ENCODE measurements around the gene SETD4. TPM values are rescaled to one million over a fixed set of nuclear protein-coding genes. Genes with fewer than 3 reads are reported as not detected.
A peak's percentile ranks its signal among the peaks of the same experiment; 100 is the strongest.

SETD4 gene
- total RNA-seq, 6 experiments from 2014 or later: 5.0 to 10.4 (median 7.3) TPM

DNA sequence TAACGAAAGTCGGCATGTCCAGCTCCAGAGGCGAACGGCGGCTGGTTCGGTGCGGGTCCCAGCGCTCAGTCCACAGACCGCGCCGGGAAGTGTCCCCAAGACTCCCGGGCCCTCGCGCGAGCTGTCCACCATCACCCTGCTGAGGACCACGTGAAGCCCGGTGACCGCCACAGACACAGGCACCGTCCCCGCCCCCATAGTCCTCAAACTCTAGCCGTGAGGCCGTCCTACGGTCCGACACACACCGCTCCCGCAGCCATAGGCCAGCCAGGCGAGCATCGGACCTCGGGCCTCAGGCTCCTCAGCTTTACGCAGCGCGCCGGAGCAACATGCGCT lies 535 bp downstream of the SETD4 start:
- 0% methylated on average over 3 of the region's 34 CpGs for WGBS (ENCODE audit: insufficient coverage, low coverage, low lambda C conversion rate, missing lambda C conversion rate)
- Histone ChIP-seq H3K4me1 (peaks cover 0 to 23% (median 3%) of the 10 kb centered on the region in 4 donors), H3K36me3 (peaks cover 0 to 35% (median 19%) of the 10 kb centered on the region in 4 donors), H3K27me3 (no peaks in the 10 kb centered on the region), H3K9me3 (no peaks in the 10 kb centered on the region), H3K27ac (peak overlapping the region; percentile 85 to 87 (median 86)), H3K4me3 (peak overlapping the region; percentile 51 to 96 (median 88))
- peak; percentile 48 to 60 (median 56) for ATAC-seq
- intact Hi-C loops (cut with DNase I): no loop called here
- DNase-seq: peak; percentile 52 to 71 (median 61)
- TF ChIP-seq, protein P1, sequence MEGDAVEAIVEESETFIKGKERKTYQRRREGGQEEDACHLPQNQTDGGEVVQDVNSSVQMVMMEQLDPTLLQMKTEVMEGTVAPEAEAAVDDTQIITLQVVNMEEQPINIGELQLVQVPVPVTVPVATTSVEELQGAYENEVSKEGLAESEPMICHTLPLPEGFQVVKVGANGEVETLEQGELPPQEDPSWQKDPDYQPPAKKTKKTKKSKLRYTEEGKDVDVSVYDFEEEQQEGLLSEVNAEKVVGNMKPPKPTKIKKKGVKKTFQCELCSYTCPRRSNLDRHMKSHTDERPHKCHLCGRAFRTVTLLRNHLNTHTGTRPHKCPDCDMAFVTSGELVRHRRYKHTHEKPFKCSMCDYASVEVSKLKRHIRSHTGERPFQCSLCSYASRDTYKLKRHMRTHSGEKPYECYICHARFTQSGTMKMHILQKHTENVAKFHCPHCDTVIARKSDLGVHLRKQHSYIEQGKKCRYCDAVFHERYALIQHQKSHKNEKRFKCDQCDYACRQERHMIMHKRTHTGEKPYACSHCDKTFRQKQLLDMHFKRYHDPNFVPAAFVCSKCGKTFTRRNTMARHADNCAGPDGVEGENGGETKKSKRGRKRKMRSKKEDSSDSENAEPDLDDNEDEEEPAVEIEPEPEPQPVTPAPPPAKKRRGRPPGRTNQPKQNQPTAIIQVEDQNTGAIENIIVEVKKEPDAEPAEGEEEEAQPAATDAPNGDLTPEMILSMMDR (IDR thresholded peaks at IDR 0.05): no peak
- TF ChIP-seq POLR2A (IDR thresholded peaks at IDR 0.05): no peak

DNA sequence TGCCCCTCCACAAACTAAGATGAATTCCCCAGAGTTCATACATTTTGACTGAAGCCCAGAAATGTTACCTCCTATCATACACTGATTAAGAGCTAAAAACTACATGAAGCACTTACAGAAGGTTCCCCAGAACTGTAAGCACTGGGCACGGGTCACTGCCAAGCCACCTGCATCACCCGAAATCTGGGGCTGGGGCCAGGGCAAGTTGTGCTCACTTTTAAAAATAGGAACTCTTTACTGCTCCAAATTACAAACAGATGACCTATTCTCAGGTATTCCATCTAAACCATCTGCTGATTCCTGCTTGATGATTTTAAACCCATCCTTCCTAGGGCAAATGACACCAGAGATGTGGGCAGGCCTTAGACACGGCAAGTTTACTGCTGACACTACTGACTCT lies 4.8 kb downstream of the SETD4 start:
- ATAC-seq (no peak), DNase-seq (no peak)
- no peaks in the 10 kb centered on the region for H3K9me3 ChIP-seq
- WGBS (ENCODE audit: insufficient coverage, low coverage, low lambda C conversion rate, missing lambda C conversion rate): 79% methylated on average over 2 of the region's 3 CpGs
- peaks cover 6 to 62% (median 26%) of the 10 kb centered on the region in 4 donors for H3K36me3 ChIP-seq
- H3K4me1 ChIP-seq: peaks cover 0 to 8% (median 3%) of the 10 kb centered on the region in 4 donors
- no peak overlapping the region for H3K27ac ChIP-seq
- no peak overlapping the region for H3K4me3 ChIP-seq
- intact Hi-C loops (cut with DNase I): no loop called here
- no peaks in the 10 kb centered on the region for H3K27me3 ChIP-seq
- TF ChIP-seq, protein P1 (IDR thresholded peaks at IDR 0.05): no peak
- TF ChIP-seq POLR2A (IDR thresholded peaks at IDR 0.05): no peak

DNA sequence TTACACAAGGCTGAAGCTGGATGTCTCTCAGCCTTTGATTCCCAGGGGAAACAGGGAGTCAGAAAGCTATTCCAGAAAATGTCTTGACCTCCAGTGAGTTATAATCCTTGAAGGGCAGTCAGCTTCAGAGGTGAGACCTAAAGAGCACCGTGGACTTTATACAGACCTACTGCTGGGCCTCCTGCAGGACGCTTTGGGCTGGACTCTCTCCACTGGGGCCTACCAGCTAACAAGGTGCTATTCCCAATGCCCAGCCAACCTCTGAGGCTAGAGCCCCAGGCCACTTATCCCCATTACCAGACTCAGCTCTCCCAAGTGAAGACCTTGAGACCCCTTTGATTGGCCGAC lies 6.6 kb downstream of the SETD4 start:
- no peak for ATAC-seq

DNA sequence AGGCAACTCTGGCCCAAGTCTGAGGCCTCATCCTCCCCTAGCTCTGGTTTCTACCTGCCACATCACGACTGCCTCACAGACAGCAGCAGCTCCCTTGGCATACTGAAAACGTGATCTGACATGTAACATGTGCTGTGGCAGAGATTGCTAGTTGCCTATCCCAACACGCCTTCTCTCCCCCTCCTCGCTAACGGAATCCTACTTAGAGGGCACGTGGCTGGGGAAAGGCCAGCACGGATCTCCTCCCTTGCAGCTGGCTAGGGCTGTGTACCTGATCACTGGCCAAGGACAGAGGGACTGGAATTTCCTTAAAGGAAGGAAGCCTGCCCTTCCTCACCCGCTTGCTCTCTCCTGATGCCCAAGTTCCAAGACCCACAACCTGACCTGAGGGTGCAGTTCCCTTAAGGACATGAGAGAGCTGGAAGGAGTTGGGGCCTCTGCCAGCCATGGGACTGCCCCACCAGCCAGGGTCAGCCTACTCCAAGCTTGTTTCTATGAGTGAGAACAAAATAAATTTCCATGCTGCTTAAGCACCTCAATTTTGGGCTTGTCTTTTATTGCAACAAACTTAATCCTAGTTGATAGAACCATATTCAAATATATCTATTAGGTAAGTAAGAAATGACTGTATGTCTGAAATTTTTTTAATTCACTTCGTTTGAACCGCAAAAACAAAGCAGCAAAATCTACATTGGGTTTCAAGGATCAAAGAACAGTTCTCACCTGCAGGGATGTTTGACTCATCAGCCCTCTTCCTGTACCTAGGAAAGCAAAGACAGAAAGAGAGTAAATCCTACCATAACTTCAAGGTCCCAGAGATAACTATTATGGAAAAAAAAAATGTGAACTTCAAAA lies 7.2 kb downstream of the SETD4 start:
- no peaks in the 10 kb centered on the region for H3K27me3 ChIP-seq
- intact Hi-C loops (cut with DNase I): no loop called here
- ATAC-seq (peak in 1 of 4 donors; percentile 25), DNase-seq (no peak)
- H3K4me1 ChIP-seq: no peaks in the 10 kb centered on the region
- no peaks in the 10 kb centered on the region for H3K9me3 ChIP-seq
- H3K36me3 ChIP-seq: peaks cover 6 to 72% (median 25%) of the 10 kb centered on the region in 4 donors
- no peak overlapping the region for H3K4me3 ChIP-seq
- TF ChIP-seq, protein P1 (IDR thresholded peaks at IDR 0.05): no peak
- TF ChIP-seq POLR2A (IDR thresholded peaks at IDR 0.05): no peak
- WGBS (ENCODE audit: insufficient coverage, low coverage, low lambda C conversion rate, missing lambda C conversion rate): 75% methylated on average over 10 of the region's 10 CpGs
- no peak overlapping the region for H3K27ac ChIP-seq

More for the DNA sequence above, 6.6 kb downstream of the SETD4 start:
- H3K4me3 ChIP-seq: no peak overlapping the region
- H3K27ac ChIP-seq: no peak overlapping the region
- H3K9me3 ChIP-seq: no peaks in the 10 kb centered on the region
- peaks cover 6 to 70% (median 26%) of the 10 kb centered on the region in 4 donors for H3K36me3 ChIP-seq
- H3K4me1 ChIP-seq: no peaks in the 10 kb centered on the region
- no peak for TF ChIP-seq POLR2A (IDR thresholded peaks at IDR 0.05)
- no peak for DNase-seq
- intact Hi-C loops (cut with DNase I): no loop called here
- H3K27me3 ChIP-seq: no peaks in the 10 kb centered on the region
- WGBS (ENCODE audit: insufficient coverage, low coverage, low lambda C conversion rate, missing lambda C conversion rate): no CpG with 5 or more reads among the region's 3 CpGs

DNA sequence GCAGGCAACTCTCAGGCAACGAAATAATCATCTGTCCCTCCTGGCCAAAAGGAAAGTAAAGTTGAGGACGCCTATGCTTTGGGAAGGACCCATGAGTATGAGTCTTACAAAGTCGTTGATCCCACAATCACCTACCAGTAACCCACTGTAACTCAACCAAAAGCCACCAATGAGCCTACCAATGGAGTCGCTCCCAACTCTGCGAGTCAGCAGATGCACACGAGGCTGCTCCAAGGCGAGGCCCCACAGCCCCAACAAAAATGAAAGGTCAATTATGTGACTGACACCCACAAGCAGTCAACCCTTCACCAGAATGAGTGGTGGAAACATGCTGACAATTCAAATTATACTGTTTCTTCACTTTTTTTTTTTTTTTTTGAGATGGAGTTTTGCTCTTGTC lies 12.0 kb downstream of the SETD4 start:
- ATAC-seq (no peak), DNase-seq (no peak)
- Histone ChIP-seq H3K4me1 (no peaks in the 10 kb centered on the region), H3K27ac (no peak overlapping the region), H3K27me3 (no peaks in the 10 kb centered on the region), H3K4me3 (no peak overlapping the region), H3K9me3 (no peaks in the 10 kb centered on the region), H3K36me3 (peaks cover 0 to 57% (median 22%) of the 10 kb centered on the region in 4 donors)
- intact Hi-C loops (cut with DNase I): no loop called here
- WGBS (ENCODE audit: insufficient coverage, low coverage, low lambda C conversion rate, missing lambda C conversion rate): 92% methylated on average over 2 of the region's 7 CpGs
- no peak for TF ChIP-seq POLR2A (IDR thresholded peaks at IDR 0.05)
- TF ChIP-seq, protein P1 (IDR thresholded peaks at IDR 0.05): no peak

Measured in right lobe of liver (tissue), 6 donors.